Measurements from ENCODE around the gene SEPTIN12. TPM values are rescaled to one million over a fixed set of nuclear protein-coding genes. Genes with fewer than 3 reads are reported as not detected.

The SEPTIN12 gene
- total RNA-seq, 1 experiment from 2014 or later, result not detected

GRCh38 chr16:4826526-4826925, 38.4 kb upstream of the SEPTIN12 start:
- intact Hi-C loops (cut with micrococcal nuclease; ENCODE audit: unreplicated experiment) (no loop called here), in situ Hi-C loops (cut with HindIII; ENCODE audit: low pct_unique_long_range_greater_than_20kb, low sequenced_read_pairs) (no loop called here)
- DNase-seq (ENCODE audit: low read depth, low spot score), result no peak
- H3K36me3 ChIP-seq (ENCODE audit: control insufficient read depth, insufficient read depth, low read length), result peaks cover 33% of the 10 kb centered on the region
- H3K4me3 ChIP-seq (ENCODE audit: low read depth in 2 of 2, low read length in 2 of 2), result no peak overlapping the region
- TF ChIP-seq POLR2AphosphoS5 (IDR thresholded peaks at IDR 0.05; ENCODE audit: low read depth, low read length) (no peak), TCF7L2 (IDR thresholded peaks at IDR 0.05; ENCODE audit: low read depth, low read length) (no peak), SIN3A (IDR thresholded peaks at IDR 0.05; ENCODE audit: borderline replicate concordance, insufficient read depth, low read depth, low read length) (no peak)
- TF ChIP-seq, protein P1, sequence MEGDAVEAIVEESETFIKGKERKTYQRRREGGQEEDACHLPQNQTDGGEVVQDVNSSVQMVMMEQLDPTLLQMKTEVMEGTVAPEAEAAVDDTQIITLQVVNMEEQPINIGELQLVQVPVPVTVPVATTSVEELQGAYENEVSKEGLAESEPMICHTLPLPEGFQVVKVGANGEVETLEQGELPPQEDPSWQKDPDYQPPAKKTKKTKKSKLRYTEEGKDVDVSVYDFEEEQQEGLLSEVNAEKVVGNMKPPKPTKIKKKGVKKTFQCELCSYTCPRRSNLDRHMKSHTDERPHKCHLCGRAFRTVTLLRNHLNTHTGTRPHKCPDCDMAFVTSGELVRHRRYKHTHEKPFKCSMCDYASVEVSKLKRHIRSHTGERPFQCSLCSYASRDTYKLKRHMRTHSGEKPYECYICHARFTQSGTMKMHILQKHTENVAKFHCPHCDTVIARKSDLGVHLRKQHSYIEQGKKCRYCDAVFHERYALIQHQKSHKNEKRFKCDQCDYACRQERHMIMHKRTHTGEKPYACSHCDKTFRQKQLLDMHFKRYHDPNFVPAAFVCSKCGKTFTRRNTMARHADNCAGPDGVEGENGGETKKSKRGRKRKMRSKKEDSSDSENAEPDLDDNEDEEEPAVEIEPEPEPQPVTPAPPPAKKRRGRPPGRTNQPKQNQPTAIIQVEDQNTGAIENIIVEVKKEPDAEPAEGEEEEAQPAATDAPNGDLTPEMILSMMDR (IDR thresholded peaks at IDR 0.05), result no peak
- TF ChIP-seq, protein P2, sequence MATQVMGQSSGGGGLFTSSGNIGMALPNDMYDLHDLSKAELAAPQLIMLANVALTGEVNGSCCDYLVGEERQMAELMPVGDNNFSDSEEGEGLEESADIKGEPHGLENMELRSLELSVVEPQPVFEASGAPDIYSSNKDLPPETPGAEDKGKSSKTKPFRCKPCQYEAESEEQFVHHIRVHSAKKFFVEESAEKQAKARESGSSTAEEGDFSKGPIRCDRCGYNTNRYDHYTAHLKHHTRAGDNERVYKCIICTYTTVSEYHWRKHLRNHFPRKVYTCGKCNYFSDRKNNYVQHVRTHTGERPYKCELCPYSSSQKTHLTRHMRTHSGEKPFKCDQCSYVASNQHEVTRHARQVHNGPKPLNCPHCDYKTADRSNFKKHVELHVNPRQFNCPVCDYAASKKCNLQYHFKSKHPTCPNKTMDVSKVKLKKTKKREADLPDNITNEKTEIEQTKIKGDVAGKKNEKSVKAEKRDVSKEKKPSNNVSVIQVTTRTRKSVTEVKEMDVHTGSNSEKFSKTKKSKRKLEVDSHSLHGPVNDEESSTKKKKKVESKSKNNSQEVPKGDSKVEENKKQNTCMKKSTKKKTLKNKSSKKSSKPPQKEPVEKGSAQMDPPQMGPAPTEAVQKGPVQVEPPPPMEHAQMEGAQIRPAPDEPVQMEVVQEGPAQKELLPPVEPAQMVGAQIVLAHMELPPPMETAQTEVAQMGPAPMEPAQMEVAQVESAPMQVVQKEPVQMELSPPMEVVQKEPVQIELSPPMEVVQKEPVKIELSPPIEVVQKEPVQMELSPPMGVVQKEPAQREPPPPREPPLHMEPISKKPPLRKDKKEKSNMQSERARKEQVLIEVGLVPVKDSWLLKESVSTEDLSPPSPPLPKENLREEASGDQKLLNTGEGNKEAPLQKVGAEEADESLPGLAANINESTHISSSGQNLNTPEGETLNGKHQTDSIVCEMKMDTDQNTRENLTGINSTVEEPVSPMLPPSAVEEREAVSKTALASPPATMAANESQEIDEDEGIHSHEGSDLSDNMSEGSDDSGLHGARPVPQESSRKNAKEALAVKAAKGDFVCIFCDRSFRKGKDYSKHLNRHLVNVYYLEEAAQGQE (IDR thresholded peaks at IDR 0.05; ENCODE audit: insufficient read depth in 1 of 2, low read depth in 2 of 2, low read length in 1 of 2), result no peak
- CTCF ChIA-PET, result no interaction called here
- H3K4me1 ChIP-seq (ENCODE audit: control insufficient read depth, insufficient read depth, low read length), result no peaks in the 10 kb centered on the region
- 0 out of 2 replicates have a peak, but pooled peaks have one; percentile 30 for ATAC-seq
- BruUV-seq (replicated peaks), result no TSS peak
- no peaks in the 10 kb centered on the region for H3K27me3 ChIP-seq (ENCODE audit: control insufficient read depth, insufficient read depth, low read length)
- H3K27ac ChIP-seq (ENCODE audit: low read length), result no peak overlapping the region
- POLR2A ChIA-PET, result no interaction called here
- no peaks in the 10 kb centered on the region for H3K9me3 ChIP-seq (ENCODE audit: control insufficient read depth, insufficient read depth, low read depth, low read length)

DNA sequence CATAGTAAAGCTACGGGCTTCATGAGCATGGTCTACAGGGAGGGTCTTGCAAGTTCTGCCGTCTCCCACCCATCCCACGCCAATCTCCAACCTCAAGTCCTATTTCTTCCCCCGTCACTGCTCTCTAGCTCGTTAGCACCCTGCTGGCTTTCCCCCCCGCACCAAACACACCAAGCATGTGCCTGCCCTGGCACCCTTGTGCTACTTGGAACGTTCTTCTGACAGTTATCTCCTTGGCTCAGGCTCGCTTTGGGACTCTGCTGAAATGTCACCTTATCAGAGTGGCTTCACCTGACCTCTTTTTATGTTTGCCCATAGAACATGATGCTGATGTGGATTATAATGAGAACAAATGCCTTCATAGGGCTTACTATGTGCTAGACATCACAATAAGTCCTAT, 37.1 kb upstream of the SEPTIN12 start:
- DNase-seq (ENCODE audit: low read depth, low spot score), result no peak
- Histone ChIP-seq H3K4me3 (ENCODE audit: low read depth in 2 of 2, low read length in 2 of 2) (no peak overlapping the region), H3K27ac (ENCODE audit: low read length) (no peak overlapping the region), H3K36me3 (ENCODE audit: control insufficient read depth, insufficient read depth, low read length) (peaks cover 29% of the 10 kb centered on the region), H3K9me3 (ENCODE audit: control insufficient read depth, insufficient read depth, low read depth, low read length) (no peaks in the 10 kb centered on the region), H3K27me3 (ENCODE audit: control insufficient read depth, insufficient read depth, low read length) (no peaks in the 10 kb centered on the region), H3K4me1 (ENCODE audit: control insufficient read depth, insufficient read depth, low read length) (no peaks in the 10 kb centered on the region)
- TF ChIP-seq TCF7L2 (IDR thresholded peaks at IDR 0.05; ENCODE audit: low read depth, low read length) (no peak), SIN3A (IDR thresholded peaks at IDR 0.05; ENCODE audit: borderline replicate concordance, insufficient read depth, low read depth, low read length) (no peak), POLR2AphosphoS5 (IDR thresholded peaks at IDR 0.05; ENCODE audit: low read depth, low read length) (no peak)
- TF ChIP-seq, protein P1 (IDR thresholded peaks at IDR 0.05), result no peak
- TF ChIP-seq, protein P2 (IDR thresholded peaks at IDR 0.05; ENCODE audit: insufficient read depth in 1 of 2, low read depth in 2 of 2, low read length in 1 of 2), result no peak
- ChIA-PET POLR2A (interaction anchor here (0.5 kb wide), 1 partner anchor 13 kb away, joined by 4 read pairs; no protein-coding TSS in a partner anchor), CTCF (no interaction called here)
- no TSS peak for BruUV-seq (replicated peaks)
- no peak for ATAC-seq
- intact Hi-C loops (cut with micrococcal nuclease; ENCODE audit: unreplicated experiment), result no loop called here
- in situ Hi-C loops (cut with HindIII; ENCODE audit: low pct_unique_long_range_greater_than_20kb, low sequenced_read_pairs), result no loop called here

All from Panc1 (cell line).